Measurements from ENCODE around the gene ADAM12. TPM values are rescaled to one million over a fixed set of nuclear protein-coding genes. Genes with fewer than 3 reads are reported as not detected.

ADAM12 gene
- total RNA-seq, 1 experiment from 2014 or later, result not detected

DNA sequence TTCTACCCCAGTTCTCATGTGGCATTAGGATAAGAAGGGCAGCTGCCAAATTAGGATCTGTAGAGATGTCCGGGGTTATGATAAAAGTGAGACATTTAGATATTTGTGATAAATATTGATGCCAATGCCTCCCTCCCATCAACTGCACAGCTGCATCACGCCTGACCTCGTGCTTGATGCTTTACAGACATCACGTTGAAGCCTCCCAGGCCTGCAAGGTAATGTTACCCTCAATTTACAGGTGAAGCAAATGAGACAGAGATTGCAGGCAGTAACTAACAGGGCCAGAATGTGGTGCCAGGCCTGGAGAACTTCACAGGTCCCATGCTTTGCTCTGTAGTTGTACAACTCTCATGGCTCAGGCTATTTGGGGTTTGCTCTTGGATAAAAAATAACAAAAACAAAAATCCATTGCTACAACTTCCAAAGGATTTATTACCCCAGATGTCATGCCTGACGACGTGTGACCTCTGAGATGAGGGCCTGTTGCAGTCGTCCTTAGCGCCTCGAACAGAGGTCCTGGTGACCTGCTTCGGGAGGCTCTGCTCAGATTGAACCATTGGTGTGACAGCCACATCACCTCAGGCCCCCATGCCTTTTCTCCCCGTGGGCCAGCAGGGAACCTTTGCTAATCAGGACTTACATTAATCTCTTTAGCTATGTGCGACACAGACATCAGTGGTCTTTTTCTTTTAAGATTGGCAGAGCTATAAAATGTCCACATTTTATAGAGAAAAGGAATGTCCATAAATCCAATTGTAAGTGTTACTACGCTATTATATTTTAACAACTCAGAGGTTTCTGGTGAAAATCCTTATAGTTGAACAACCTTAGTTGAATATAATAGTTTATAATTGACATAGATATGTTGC is 169.3 kb downstream of the ADAM12 start:
- TF ChIP-seq SP1 (IDR thresholded peaks at IDR 0.05; ENCODE audit: low read depth) (no peak), EZH2phosphoT487 (IDR thresholded peaks at IDR 0.05; ENCODE audit: borderline replicate concordance) (no peak), EGR1 (IDR thresholded peaks at IDR 0.05; ENCODE audit: low read depth) (no peak), POLR2A (IDR thresholded peaks at IDR 0.05; ENCODE audit: borderline replicate concordance, extremely low read depth, insufficient read depth, insufficient read length) (no peak)
- no peak overlapping the region for H2AFZ ChIP-seq (ENCODE audit: low read depth, low read length, poor library complexity, severe bottlenecking)
- BruUV-seq (replicated peaks), result no TSS peak
- no peak; the same call in 1 of the 2 replicates for ATAC-seq
- H3K9ac ChIP-seq (ENCODE audit: low read length), result no peak overlapping the region
- ChIA-PET CTCF (no interaction called here), POLR2A (no interaction called here), RAD21 (ENCODE audit: low non-redundant PET in 1 of 2, low total read pairs in 2 of 2, uncharacterized antibody in 2 of 2, unreplicated experiment in 2 of 2) (no interaction called here)
- H3K4me3 ChIP-seq (replicated peaks in 1 of 2; ENCODE audit: low read depth in 1 of 2, low read length in 2 of 2), result no peak overlapping the region
- peaks cover 32% of the 10 kb centered on the region for H3K27me3 ChIP-seq (ENCODE audit: insufficient read depth, low read length)
- no peaks in the 10 kb centered on the region for H4K20me1 ChIP-seq (ENCODE audit: insufficient read depth)
- H3K36me3 ChIP-seq (ENCODE audit: control insufficient read depth in 1 of 2, insufficient read depth in 2 of 2, low read length in 2 of 2), result no peaks in the 10 kb centered on the region
- no peaks in the 10 kb centered on the region for H3K4me1 ChIP-seq (ENCODE audit: control insufficient read depth in 1 of 2, insufficient read depth in 2 of 2, low read length in 2 of 2)
- no peak overlapping the region for H3K27ac ChIP-seq (ENCODE audit: low read depth, low read length)
- H3K9me2 ChIP-seq (ENCODE audit: insufficient read depth), result no peaks in the 10 kb centered on the region
- no peaks in the 10 kb centered on the region for H3K9me3 ChIP-seq (ENCODE audit: control insufficient read depth in 1 of 2, insufficient read depth in 1 of 2, low read depth in 1 of 2, low read length in 2 of 2)
- no peaks in the 10 kb centered on the region for H3K79me2 ChIP-seq (ENCODE audit: insufficient read depth, low read length)
- H3K4me2 ChIP-seq (ENCODE audit: low read length), result no peak overlapping the region
- no peak for DNase-seq (ENCODE audit: low read depth, low spot score)
- intact Hi-C loops (cut with micrococcal nuclease), result no loop called here

DNA sequence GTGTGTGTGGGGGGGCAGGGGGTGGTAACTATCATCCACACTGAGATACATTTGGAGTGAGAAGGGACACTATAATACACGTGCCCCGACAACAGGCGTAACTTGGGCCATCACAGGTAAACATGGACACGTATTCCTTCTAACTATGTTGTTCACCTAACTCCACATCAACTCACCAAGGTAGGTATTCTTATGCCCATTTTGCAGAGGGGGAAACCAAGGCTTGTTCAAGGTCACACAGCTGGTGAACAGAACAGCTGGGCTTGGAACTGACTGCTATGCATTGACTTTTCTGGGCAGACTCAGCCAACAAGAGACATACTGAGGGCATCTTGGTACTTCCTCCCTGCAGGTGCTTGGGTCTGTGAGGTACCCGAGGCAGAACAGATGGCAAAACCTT is 170.1 kb downstream of the ADAM12 start:
- peaks cover 32% of the 10 kb centered on the region for H3K27me3 ChIP-seq (ENCODE audit: insufficient read depth, low read length)
- intact Hi-C loops (cut with micrococcal nuclease), result no loop called here
- no peaks in the 10 kb centered on the region for H3K79me2 ChIP-seq (ENCODE audit: insufficient read depth, low read length)
- H3K4me1 ChIP-seq (ENCODE audit: control insufficient read depth in 1 of 2, insufficient read depth in 2 of 2, low read length in 2 of 2), result no peaks in the 10 kb centered on the region
- RAD21 ChIA-PET (ENCODE audit: low non-redundant PET in 1 of 2, low total read pairs in 2 of 2, uncharacterized antibody in 2 of 2, unreplicated experiment in 2 of 2), result no interaction called here
- H3K4me3 ChIP-seq (replicated peaks in 1 of 2; ENCODE audit: low read depth in 1 of 2, low read length in 2 of 2), result no peak overlapping the region
- H3K27ac ChIP-seq (ENCODE audit: low read depth, low read length), result no peak overlapping the region
- H3K9me2 ChIP-seq (ENCODE audit: insufficient read depth), result no peaks in the 10 kb centered on the region
- no peaks in the 10 kb centered on the region for H3K36me3 ChIP-seq (ENCODE audit: control insufficient read depth in 1 of 2, insufficient read depth in 2 of 2, low read length in 2 of 2)
- H3K9me3 ChIP-seq (ENCODE audit: control insufficient read depth in 1 of 2, insufficient read depth in 1 of 2, low read depth in 1 of 2, low read length in 2 of 2), result no peaks in the 10 kb centered on the region
- POLR2A ChIA-PET, result no interaction called here
- DNase-seq (ENCODE audit: low read depth, low spot score) (no peak), ATAC-seq (no peak)
- CTCF ChIA-PET, result no interaction called here
- no peaks in the 10 kb centered on the region for H4K20me1 ChIP-seq (ENCODE audit: insufficient read depth)
- no peak overlapping the region for H2AFZ ChIP-seq (ENCODE audit: low read depth, low read length, poor library complexity, severe bottlenecking)
- H3K4me2 ChIP-seq (ENCODE audit: low read length), result no peak overlapping the region
- BruUV-seq (replicated peaks), result no TSS peak
- no peak overlapping the region for H3K9ac ChIP-seq (ENCODE audit: low read length)
- TF ChIP-seq SP1 (IDR thresholded peaks at IDR 0.05; ENCODE audit: low read depth) (no peak), EZH2phosphoT487 (IDR thresholded peaks at IDR 0.05; ENCODE audit: borderline replicate concordance) (no peak), SRF (IDR thresholded peaks at IDR 0.05; ENCODE audit: low read depth) (no peak), CBX3 (IDR thresholded peaks at IDR 0.05; ENCODE audit: low read depth) (no peak), POLR2AphosphoS5 (IDR thresholded peaks at IDR 0.05; ENCODE audit: low read depth, low read length) (no peak), ZFX (IDR thresholded peaks at IDR 0.05) (no peak), CEBPB (IDR thresholded peaks at IDR 0.05; ENCODE audit: low read depth) (no peak)
- TF ChIP-seq, protein P1, sequence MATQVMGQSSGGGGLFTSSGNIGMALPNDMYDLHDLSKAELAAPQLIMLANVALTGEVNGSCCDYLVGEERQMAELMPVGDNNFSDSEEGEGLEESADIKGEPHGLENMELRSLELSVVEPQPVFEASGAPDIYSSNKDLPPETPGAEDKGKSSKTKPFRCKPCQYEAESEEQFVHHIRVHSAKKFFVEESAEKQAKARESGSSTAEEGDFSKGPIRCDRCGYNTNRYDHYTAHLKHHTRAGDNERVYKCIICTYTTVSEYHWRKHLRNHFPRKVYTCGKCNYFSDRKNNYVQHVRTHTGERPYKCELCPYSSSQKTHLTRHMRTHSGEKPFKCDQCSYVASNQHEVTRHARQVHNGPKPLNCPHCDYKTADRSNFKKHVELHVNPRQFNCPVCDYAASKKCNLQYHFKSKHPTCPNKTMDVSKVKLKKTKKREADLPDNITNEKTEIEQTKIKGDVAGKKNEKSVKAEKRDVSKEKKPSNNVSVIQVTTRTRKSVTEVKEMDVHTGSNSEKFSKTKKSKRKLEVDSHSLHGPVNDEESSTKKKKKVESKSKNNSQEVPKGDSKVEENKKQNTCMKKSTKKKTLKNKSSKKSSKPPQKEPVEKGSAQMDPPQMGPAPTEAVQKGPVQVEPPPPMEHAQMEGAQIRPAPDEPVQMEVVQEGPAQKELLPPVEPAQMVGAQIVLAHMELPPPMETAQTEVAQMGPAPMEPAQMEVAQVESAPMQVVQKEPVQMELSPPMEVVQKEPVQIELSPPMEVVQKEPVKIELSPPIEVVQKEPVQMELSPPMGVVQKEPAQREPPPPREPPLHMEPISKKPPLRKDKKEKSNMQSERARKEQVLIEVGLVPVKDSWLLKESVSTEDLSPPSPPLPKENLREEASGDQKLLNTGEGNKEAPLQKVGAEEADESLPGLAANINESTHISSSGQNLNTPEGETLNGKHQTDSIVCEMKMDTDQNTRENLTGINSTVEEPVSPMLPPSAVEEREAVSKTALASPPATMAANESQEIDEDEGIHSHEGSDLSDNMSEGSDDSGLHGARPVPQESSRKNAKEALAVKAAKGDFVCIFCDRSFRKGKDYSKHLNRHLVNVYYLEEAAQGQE (IDR thresholded peaks at IDR 0.05; ENCODE audit: low read depth), result no peak
- TF ChIP-seq, protein P2, sequence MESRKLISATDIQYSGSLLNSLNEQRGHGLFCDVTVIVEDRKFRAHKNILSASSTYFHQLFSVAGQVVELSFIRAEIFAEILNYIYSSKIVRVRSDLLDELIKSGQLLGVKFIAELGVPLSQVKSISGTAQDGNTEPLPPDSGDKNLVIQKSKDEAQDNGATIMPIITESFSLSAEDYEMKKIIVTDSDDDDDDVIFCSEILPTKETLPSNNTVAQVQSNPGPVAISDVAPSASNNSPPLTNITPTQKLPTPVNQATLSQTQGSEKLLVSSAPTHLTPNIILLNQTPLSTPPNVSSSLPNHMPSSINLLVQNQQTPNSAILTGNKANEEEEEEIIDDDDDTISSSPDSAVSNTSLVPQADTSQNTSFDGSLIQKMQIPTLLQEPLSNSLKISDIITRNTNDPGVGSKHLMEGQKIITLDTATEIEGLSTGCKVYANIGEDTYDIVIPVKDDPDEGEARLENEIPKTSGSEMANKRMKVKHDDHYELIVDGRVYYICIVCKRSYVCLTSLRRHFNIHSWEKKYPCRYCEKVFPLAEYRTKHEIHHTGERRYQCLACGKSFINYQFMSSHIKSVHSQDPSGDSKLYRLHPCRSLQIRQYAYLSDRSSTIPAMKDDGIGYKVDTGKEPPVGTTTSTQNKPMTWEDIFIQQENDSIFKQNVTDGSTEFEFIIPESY (IDR thresholded peaks at IDR 0.05; ENCODE audit: extremely low read depth, insufficient replicate concordance, low read length), result no peak
- TF ChIP-seq, protein P3, sequence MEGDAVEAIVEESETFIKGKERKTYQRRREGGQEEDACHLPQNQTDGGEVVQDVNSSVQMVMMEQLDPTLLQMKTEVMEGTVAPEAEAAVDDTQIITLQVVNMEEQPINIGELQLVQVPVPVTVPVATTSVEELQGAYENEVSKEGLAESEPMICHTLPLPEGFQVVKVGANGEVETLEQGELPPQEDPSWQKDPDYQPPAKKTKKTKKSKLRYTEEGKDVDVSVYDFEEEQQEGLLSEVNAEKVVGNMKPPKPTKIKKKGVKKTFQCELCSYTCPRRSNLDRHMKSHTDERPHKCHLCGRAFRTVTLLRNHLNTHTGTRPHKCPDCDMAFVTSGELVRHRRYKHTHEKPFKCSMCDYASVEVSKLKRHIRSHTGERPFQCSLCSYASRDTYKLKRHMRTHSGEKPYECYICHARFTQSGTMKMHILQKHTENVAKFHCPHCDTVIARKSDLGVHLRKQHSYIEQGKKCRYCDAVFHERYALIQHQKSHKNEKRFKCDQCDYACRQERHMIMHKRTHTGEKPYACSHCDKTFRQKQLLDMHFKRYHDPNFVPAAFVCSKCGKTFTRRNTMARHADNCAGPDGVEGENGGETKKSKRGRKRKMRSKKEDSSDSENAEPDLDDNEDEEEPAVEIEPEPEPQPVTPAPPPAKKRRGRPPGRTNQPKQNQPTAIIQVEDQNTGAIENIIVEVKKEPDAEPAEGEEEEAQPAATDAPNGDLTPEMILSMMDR (IDR thresholded peaks at IDR 0.05 in 2 of 3, conservative IDR thresholded peaks at IDR 0.05 in 1 of 3; ENCODE audit: borderline replicate concordance in 1 of 3, insufficient read depth in 1 of 3, low read depth in 2 of 3, low read length in 2 of 3), result no peak
